Cardiac septum (tissue), 1 donor: Measurements from ENCODE around the gene KRTAP5-11. TPM values are rescaled to one million over a fixed set of nuclear protein-coding genes. Genes with fewer than 3 reads are reported as not detected.
"Not testable (repeated sequence)": the region's sequence is repeated elsewhere in the genome, so short reads cannot be mapped to it uniquely, and the experiment has no call there.

Source experiments
- DNase-seq: peaks from one replicate; pipeline ENCODE4 v3.0.0-alpha.2; 2020; ENCODE audit warnings: low spot score
- intact Hi-C: fragments of 100-400 bp; cut with DNase I; formaldehyde crosslinking; loops from one replicate; pipeline ENCODE4 v1.14.0; 2022
- total RNA-seq: library from RNA; stranded (reverse); fragmentation: NEBNext Ultra II Directional; extraction: Animal tissue kit (Norgen Biotek cat#: 25700); gene quantifications from one replicate; pipeline ENCODE4 v1.2.1, GENCODE V29; 2021
- donor health status: DM: no; HTN: no; CAD: no.

KRTAP5-11 gene
- total RNA-seq, 1 donor from 2014 or later = not detected

DNA sequence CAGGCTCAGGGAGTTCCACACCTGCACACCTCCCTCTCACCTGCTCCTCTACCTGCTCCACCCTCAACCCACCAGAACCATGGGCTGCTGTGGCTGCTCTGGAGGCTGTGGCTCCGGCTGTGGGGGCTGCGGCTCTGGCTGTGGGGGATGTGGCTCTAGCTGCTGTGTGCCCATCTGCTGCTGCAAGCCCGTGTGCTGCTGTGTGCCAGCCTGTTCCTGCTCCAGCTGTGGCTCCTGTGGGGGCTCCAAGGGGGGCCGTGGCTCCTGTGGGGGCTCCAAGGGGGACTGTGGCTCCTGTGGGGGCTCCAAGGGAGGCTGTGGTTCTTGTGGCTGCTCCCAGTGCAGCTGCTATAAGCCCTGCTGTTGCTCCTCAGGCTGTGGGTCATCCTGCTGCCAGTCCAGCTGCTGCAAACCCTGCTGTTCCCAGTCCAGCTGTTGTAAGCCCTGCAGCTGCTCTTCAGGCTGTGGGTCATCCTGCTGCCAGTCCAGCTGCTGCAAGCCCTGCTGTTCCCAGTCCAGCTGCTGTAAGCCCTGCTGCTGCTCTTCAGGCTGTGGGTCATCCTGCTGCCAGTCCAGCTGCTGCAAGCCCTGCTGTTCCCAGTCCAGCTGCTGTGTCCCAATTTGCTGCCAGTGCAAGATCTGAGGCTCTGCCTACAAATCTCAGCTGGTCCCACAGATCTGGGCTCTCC, 44.6 kb downstream of the KRTAP5-11 start, which contains the start of gene KRTAP5-8:
KRTAP5-8 (plus strand) TSS at position 49 of the 689 bp plus-strand sequence; CDS start at position 80, 31 bp downstream.
- DNase-seq, intact Hi-C loops: not testable (repeated sequence)

DNA sequence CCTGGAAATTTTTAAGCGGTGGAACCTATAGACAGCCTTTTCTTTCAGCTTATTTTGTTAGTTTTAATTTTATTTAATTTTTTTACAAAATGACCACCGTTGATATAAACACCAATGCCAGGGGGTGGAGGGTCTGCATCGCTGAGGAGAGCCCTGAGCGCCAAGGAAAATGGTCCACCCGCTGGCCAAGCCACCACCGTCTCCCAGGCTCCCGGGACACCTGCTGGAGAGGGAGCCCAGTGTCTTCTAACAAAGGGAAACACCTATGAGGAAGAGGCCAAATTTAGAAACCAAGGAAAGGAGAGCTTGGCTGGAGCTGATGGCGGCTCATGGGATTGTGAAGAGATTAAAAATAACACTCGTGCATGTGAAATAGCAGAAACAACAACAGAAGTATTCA, 45.1 kb downstream of the KRTAP5-11 start:
- no peak for DNase-seq

DNA sequence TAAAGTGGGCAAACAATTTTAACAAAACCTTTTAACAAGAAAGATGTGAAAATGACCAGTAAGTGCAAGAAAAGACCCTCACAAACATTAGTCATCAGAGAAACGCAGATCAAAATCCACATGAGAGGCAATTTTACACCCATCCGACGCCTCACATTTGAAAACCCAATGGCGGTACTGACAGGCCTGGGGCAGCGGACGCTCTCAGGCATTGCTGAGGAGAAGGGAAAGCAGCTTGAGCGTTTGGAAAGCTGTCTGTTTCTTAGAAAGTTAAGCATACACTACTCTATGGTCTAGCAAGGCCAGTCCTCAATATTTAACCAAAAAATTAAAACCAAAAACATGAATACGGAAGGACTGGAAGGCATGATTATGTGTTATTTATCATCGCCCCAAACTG, 46.9 kb downstream of the KRTAP5-11 start:
- intact Hi-C loops = no loop called here
- DNase-seq = no peak

More for the DNA sequence above, 45.1 kb downstream of the KRTAP5-11 start:
- intact Hi-C loops = no loop called here

DNA sequence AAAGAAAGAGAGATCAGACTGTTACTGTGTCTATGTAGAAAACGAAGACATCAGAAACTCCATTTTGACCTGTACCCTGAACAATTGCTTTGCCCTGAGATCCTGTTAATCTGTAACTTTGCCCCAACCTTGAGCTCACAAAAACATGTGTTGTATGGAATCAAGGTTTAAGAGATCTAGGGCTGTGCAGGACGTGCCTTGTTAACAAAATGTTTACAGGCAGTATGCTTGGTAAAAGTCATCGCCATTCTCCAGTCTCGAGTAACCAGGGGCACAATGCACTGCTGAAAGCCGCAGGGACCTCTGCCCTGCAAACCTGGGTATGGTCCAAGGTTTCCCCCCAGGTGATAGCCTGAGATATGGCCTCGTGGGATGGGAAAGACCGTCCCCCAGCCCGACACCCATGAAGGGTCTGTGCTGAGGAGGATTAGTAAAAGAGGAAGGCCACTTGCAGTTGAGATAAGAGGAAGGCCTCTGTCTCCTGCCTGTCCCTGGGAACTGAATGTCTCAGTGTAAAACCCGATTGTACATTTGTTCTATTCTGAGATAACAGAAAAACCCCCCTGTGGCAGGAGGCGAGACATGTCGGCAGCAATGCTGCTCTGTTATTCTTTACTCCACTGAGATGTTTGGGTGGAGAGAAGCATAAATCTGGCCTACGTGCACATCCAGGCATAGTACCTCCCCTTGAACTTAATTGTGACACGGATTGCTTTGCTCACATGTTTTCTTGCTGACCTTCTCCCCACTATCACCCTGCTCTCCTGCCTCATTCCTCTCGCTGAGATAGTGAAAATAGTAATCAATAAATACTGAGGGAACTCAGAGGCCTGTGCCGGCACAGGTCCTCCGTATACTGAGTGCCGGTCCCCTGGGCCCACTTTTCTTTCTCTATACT, 47.7 kb downstream of the KRTAP5-11 start:
- intact Hi-C loops, DNase-seq: not testable (repeated sequence)

DNA sequence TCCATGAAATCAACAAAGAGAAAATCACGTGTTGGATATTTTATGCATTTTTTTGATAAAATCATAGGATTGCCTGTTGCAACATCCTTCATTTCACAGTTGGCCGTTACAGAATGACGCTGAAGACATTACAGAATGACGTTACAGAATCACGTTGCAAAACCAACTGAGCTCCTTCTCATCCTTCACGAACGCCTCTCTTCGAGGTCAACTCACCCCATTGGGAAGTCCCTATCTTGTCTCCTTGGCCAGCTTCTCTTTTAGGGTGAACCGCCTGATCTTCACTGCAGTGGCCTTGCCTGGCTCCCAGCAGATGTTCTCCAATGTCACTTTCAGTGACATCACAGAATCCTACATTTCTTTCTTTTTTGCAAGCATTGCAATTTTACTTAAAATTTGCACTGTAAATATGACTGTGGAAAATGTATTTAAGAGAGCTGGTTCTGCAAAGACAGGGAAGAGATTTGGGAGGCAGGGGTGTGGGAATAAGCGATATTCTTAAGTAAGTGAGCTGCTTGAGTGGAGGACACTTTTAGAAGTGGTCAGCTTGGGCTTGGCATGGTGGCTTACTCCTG, 50.6 kb downstream of the KRTAP5-11 start:
- no peak for DNase-seq
- intact Hi-C loops = no loop called here

Other genes with a start within 250 kb of the KRTAP5-11 start
- gene DHCR7, start 134.5 kb downstream of the KRTAP5-11 start, total RNA-seq = 31.2 TPM
- gene NADSYN1, start 129.7 kb downstream of the KRTAP5-11 start, total RNA-seq = 22.0 TPM
- gene KRTAP5-7, start 55.6 kb downstream of the KRTAP5-11 start, total RNA-seq = not detected
- gene KRTAP5-8, start 44.9 kb downstream of the KRTAP5-11 start, total RNA-seq = not detected
- not detected for gene KRTAP5-9, start 34.5 kb downstream of the KRTAP5-11 start, total RNA-seq
- not detected for gene KRTAP5-10, start 17.3 kb downstream of the KRTAP5-11 start, total RNA-seq